Stimulated activated CD4-positive, alpha-beta T cell treated with anti-CD3 and anti-CD28 coated beads, Interleukin-4, amount 100 ng/mL, for 24 hours (primary cell): ENCODE results near the gene LY6G6D.
A peak's percentile ranks its signal among the peaks of the same experiment; 100 is the strongest.
"Not testable (repeated sequence)": the region's sequence is repeated elsewhere in the genome, so short reads cannot be mapped to it uniquely, and the experiment has no call there.

Experiments
- DNase-seq: peaks from one replicate; pipeline ENCODE4 v3.0.0-alpha.2; 2020

LY6G6D gene

GRCh38 chr6:31692886-31693285 is 22.3 kb upstream of the LY6G6D start:
- DNase-seq = no peak

- DNase-seq = no peak
Observed at GRCh38 chr6:31693535-31693934, 21.6 kb upstream of the LY6G6D start.

- DNase-seq = no peak
Observed at GRCh38 chr6:31697555-31697954, 17.6 kb upstream of the LY6G6D start.

- DNase-seq = no peak
Observed at GRCh38 chr6:31700740-31701401, 14.3 kb upstream of the LY6G6D start.

- no peak for DNase-seq
Observed at GRCh38 chr6:31701666-31702404, 13.3 kb upstream of the LY6G6D start.

- DNase-seq = peak; percentile 41
Observed at GRCh38 chr6:31702405-31702818, 12.7 kb upstream of the LY6G6D start.

- DNase-seq = peak; percentile 97
Observed at GRCh38 chr6:31702819-31703716, 12.1 kb upstream of the LY6G6D start, which contains the start of gene ABHD16A. Gene ABHD16A (minus strand): TSS chr6:31703324. CDS start chr6:31703281, 43 bp downstream.

GRCh38 chr6:31705931-31706330 is 9.2 kb upstream of the LY6G6D start:
- DNase-seq = no peak

- DNase-seq = no peak
Observed at GRCh38 chr6:31706599-31706998, 8.5 kb upstream of the LY6G6D start, which contains the start of gene LY6G6F. Gene LY6G6F (plus strand): TSS chr6:31706866. CDS start chr6:31706907, 41 bp downstream.

- no peak for DNase-seq
Observed at GRCh38 chr6:31707701-31708100, 7.4 kb upstream of the LY6G6D start.

- DNase-seq = no peak
Observed at GRCh38 chr6:31708224-31708623, 6.9 kb upstream of the LY6G6D start.

- not testable (repeated sequence) for DNase-seq
Observed at GRCh38 chr6:31709157-31709556, 6.0 kb upstream of the LY6G6D start.

- no peak for DNase-seq
Observed at GRCh38 chr6:31710523-31711219, 4.5 kb upstream of the LY6G6D start.

GRCh38 chr6:31711233-31711632 is 3.9 kb upstream of the LY6G6D start:
- no peak for DNase-seq

GRCh38 chr6:31712296-31712695 is 2.9 kb upstream of the LY6G6D start:
- no peak for DNase-seq

GRCh38 chr6:31713465-31713864 is 1.7 kb upstream of the LY6G6D start:
- no peak for DNase-seq

GRCh38 chr6:31713991-31714684 is 1.0 kb upstream of the LY6G6D start:
- no peak for DNase-seq

GRCh38 chr6:31717499-31718222 is 2.5 kb downstream of the LY6G6D start:
- no peak for DNase-seq

GRCh38 chr6:31718265-31718664 is 3.1 kb downstream of the LY6G6D start:
- DNase-seq = no peak

- no peak for DNase-seq
Observed at GRCh38 chr6:31719001-31719400, 3.9 kb downstream of the LY6G6D start.

GRCh38 chr6:31720196-31720770 is 5.1 kb downstream of the LY6G6D start:
- DNase-seq = no peak
